Measurements from ENCODE around the gene SPECC1. TPM values are rescaled to one million over a fixed set of nuclear protein-coding genes. Genes with fewer than 3 reads are reported as not detected.

Gene SPECC1
- total and polyA plus RNA-seq, 2 donors (not counting 3 experiments of a cell fraction or from before 2014, with no cell fraction given): 5.3 to 20.4 TPM

DNA sequence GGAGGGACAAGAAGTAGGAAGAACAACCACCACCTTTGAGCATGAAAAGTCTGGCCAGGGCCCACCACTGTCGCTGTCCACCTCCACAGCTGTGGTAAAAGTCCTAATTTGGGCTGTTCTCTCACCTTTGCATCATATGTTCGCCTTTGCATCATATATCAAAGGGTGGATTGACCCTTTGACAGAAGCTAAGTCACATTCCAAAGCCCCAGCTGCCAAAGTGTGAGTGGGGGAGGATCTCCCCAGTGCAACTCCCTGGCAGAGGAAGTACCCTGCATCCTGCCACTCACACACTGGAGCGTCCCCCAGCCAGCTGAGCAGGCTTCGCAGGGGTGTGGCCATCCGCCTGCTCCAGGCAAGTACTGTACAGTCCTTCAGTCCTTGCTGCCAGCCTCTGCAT is 12.7 kb upstream of the SPECC1 start:
- H3K4me3 ChIP-seq (replicated peaks in 1 of 3; ENCODE audit: insufficient read depth in 1 of 3, low read depth in 1 of 3, low read length in 3 of 3): no peak overlapping the region
- FAIRE-seq: no peak
- H3K27me3 ChIP-seq (ENCODE audit: control insufficient read depth in 2 of 2, insufficient read depth in 2 of 2, low read length in 2 of 2): no peaks in the 10 kb centered on the region
- no peaks in the 10 kb centered on the region for H3K36me3 ChIP-seq (ENCODE audit: control insufficient read depth in 2 of 2, extremely low read depth in 1 of 2, insufficient read depth in 2 of 2, low read length in 2 of 2)
- no TSS peak for BruUV-seq (replicated peaks)
- H3K79me2 ChIP-seq (ENCODE audit: control insufficient read depth, insufficient read depth, low read length): no peaks in the 10 kb centered on the region
- no peak overlapping the region for H3K9ac ChIP-seq (replicated peaks; ENCODE audit: extremely low read depth, insufficient read depth, low read length)
- H3K4me2 ChIP-seq (ENCODE audit: insufficient read depth, low read length): no peak overlapping the region
- no peaks in the 10 kb centered on the region for H3K9me1 ChIP-seq (replicated peaks; ENCODE audit: control insufficient read depth, extremely low read depth, insufficient read depth, low read length)
- no peak for DNase-seq (ENCODE audit: low read depth, low spot score)
- dilution Hi-C loops (cut with MboI; ENCODE audit: extremely low pct_ligation_motif_present, low sequenced_read_pairs): no loop called here
- no peak overlapping the region for H3K27ac ChIP-seq (ENCODE audit: insufficient read depth, low read depth, low read length)
- H3K4me1 ChIP-seq (ENCODE audit: control insufficient read depth, extremely low read depth, insufficient read depth, low read length): no peaks in the 10 kb centered on the region
- ChIA-PET POLR2A (no interaction called here), CTCF (interaction anchor here (0.9 to 1.9 kb wide), 6 partner anchors 12 to 119 kb away, joined by 3 to 11 read pairs (median 3); no protein-coding TSS in a partner anchor)
- intact Hi-C loops (cut with micrococcal nuclease): no loop called here
- no peaks in the 10 kb centered on the region for H4K20me1 ChIP-seq (replicated peaks; ENCODE audit: control insufficient read depth, extremely low read depth, insufficient read depth, low read length)
- no peak overlapping the region for H2AFZ ChIP-seq (ENCODE audit: low read depth, low read length)
- H3K9me3 ChIP-seq (replicated peaks; ENCODE audit: control insufficient read depth, insufficient read depth, low read length): no peaks in the 10 kb centered on the region
- TF ChIP-seq FOS (IDR thresholded peaks at IDR 0.05; ENCODE audit: borderline replicate concordance, insufficient read depth, low read length): no peak
- TF ChIP-seq, protein P1, sequence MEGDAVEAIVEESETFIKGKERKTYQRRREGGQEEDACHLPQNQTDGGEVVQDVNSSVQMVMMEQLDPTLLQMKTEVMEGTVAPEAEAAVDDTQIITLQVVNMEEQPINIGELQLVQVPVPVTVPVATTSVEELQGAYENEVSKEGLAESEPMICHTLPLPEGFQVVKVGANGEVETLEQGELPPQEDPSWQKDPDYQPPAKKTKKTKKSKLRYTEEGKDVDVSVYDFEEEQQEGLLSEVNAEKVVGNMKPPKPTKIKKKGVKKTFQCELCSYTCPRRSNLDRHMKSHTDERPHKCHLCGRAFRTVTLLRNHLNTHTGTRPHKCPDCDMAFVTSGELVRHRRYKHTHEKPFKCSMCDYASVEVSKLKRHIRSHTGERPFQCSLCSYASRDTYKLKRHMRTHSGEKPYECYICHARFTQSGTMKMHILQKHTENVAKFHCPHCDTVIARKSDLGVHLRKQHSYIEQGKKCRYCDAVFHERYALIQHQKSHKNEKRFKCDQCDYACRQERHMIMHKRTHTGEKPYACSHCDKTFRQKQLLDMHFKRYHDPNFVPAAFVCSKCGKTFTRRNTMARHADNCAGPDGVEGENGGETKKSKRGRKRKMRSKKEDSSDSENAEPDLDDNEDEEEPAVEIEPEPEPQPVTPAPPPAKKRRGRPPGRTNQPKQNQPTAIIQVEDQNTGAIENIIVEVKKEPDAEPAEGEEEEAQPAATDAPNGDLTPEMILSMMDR (IDR thresholded peaks at IDR 0.05; ENCODE audit: extremely low read depth in 1 of 2, insufficient read depth in 1 of 2, low read depth in 1 of 2, low read length in 2 of 2): no peak
- TF ChIP-seq GATA2 (IDR thresholded peaks at IDR 0.05; ENCODE audit: insufficient read depth, insufficient read length, low read depth, low read length): no peak
- TF ChIP-seq, protein P2, sequence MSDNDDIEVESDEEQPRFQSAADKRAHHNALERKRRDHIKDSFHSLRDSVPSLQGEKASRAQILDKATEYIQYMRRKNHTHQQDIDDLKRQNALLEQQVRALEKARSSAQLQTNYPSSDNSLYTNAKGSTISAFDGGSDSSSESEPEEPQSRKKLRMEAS (IDR thresholded peaks at IDR 0.05; ENCODE audit: insufficient read depth, insufficient read length): no peak
- TF ChIP-seq POLR2AphosphoS5 (IDR thresholded peaks at IDR 0.05; ENCODE audit: insufficient read depth, low read depth, low read length): no peak
- TF ChIP-seq JUN (IDR thresholded peaks at IDR 0.05; ENCODE audit: borderline replicate concordance, insufficient read depth, insufficient read length, low read depth): no peak
- TF ChIP-seq MYC (IDR thresholded peaks at IDR 0.05; ENCODE audit: low read depth, low read length): no peak
- TF ChIP-seq POLR2A (IDR thresholded peaks at IDR 0.05; ENCODE audit: low read depth, low read length): no peak
